CD4-positive, alpha-beta T cell (primary cell): ENCODE results near the gene MICAL3. TPM values are rescaled to one million over a fixed set of nuclear protein-coding genes. Genes with fewer than 3 reads are reported as not detected.

Experiments
- ATAC-seq: fragments of 200-7000 bp; cut with Tn5 transposase; one replicate; pipeline ENCODE4 v1.10.0; 2022; ENCODE audit warnings: mild to moderate bottlenecking; ENCODE audit not compliant: poor library complexity
- CTCF ChIA-PET: fragments of 350-600 bp; sonication (Branson Sonifier 250); formaldehyde crosslinking; loops from one replicate; lab custom pipeline; 2021; ENCODE audit warnings: antibody characterized with exemption, inconsistent platforms; lab: Charles Lee
- POLR2A ChIA-PET: fragments of 350-600 bp; sonication (Branson Sonifier 250); formaldehyde crosslinking; loops from one replicate; lab custom pipeline; 2021; ENCODE audit warnings: antibody characterized with exemption, inconsistent platforms; lab: Charles Lee
- DNase-seq, 14 experiments: peaks; one replicate each; pipeline ENCODE4 v3.0.0-alpha.2; 2013 to 2020; ENCODE audit warnings: mixed read lengths in 2 of 14
- H3K27ac ChIP-seq, 2 donors: one replicate each; pipeline versions ENCODE4 v1.5.1 to v1.7.0; 2013; ENCODE audit warnings: low read length in 2 of 2, low read depth in 1 of 2, mild to moderate bottlenecking in 1 of 2
- H3K27me3 ChIP-seq, 2 experiments: 1 replicate in 1 of 2; 2 replicates in 1 of 2; pipeline versions ENCODE4 v1.6.1 to v1.7.0; 2013; ENCODE audit warnings: low read length in 2 of 2, control low read depth in 1 of 2, mild to moderate bottlenecking in 1 of 2, moderate library complexity in 1 of 2; ENCODE audit not compliant: insufficient read depth in 2 of 2, control insufficient read depth in 1 of 2
- H3K36me3 ChIP-seq: one replicate; pipeline ENCODE4 v1.6.1; 2013; ENCODE audit warnings: low read length, control low read depth; ENCODE audit not compliant: insufficient read depth
- H3K4me1 ChIP-seq: one replicate; pipeline ENCODE4 v1.6.1; 2013; ENCODE audit warnings: low read length, control low read depth; ENCODE audit not compliant: insufficient read depth
- H3K4me3 ChIP-seq: one replicate; pipeline ENCODE4 v1.5.1; 2013; ENCODE audit warnings: mild to moderate bottlenecking, low read length, moderate library complexity
- H3K9me3 ChIP-seq, 2 experiments: 1 replicate in 1 of 2; 2 replicates in 1 of 2; pipeline versions ENCODE4 v1.6.1 to v1.7.0; 2013; ENCODE audit warnings: low read length in 2 of 2, mild to moderate bottlenecking in 2 of 2, control low read depth in 1 of 2, moderate library complexity in 1 of 2; ENCODE audit not compliant: control insufficient read depth in 1 of 2, insufficient read depth in 1 of 2
- H3K27ac Mint-ChIP-seq: one replicate; pipeline ENCODE4 v1.8.0; 2020; ENCODE audit warnings: mixed read lengths
- H3K27me3 Mint-ChIP-seq: one replicate; pipeline ENCODE4 v1.8.0; 2021; ENCODE audit warnings: mixed read lengths
- H3K36me3 Mint-ChIP-seq: one replicate; pipeline ENCODE4 v1.8.0; 2021; ENCODE audit warnings: low read depth, mixed read lengths
- H3K4me1 Mint-ChIP-seq: one replicate; pipeline ENCODE4 v1.8.0; 2021; ENCODE audit warnings: low read depth, mixed read lengths
- H3K4me3 Mint-ChIP-seq: one replicate; pipeline ENCODE4 v1.8.0; 2020; ENCODE audit warnings: mild to moderate bottlenecking, mixed read lengths
- H3K9me3 Mint-ChIP-seq: one replicate; pipeline ENCODE4 v1.8.0; 2020; ENCODE audit warnings: mixed read lengths
- CTCF ChIP-seq: fragments of 200-600 bp; IDR thresholded peaks from one replicate; pipeline ENCODE4 v1.8.0; 2022; ENCODE audit warnings: antibody characterized with exemption, mild to moderate bottlenecking
- intact Hi-C, 2 experiments: fragments of 100-400 bp; cut with DNase I in 1 of 2; cut with micrococcal nuclease in 1 of 2; formaldehyde crosslinking; loops; one replicate each; pipeline versions ENCODE4 v1.15.1 to v1.9.0; 2023 to 2025; cut with DNase I, micrococcal nuclease
- total RNA-seq, 174 experiments: library from RNA in 2 of 174; stranded (reverse) in 2 of 174; gene quantifications; one replicate each; pipeline ENCODE4 v1.2.3 and lab custom pipeline; 2021 to 2026

The MICAL3 gene
- total RNA-seq, 2 experiments from 2014 or later: 9.4 to 9.9 TPM

- no peaks in the 10 kb centered on the region for H3K4me1 ChIP-seq
- H3K36me3 Mint-ChIP-seq: no peaks in the 10 kb centered on the region
- TF ChIP-seq CTCF: no peak
- ChIA-PET CTCF (no interaction called here), POLR2A (no interaction called here)
- no peak overlapping the region for H3K4me3 Mint-ChIP-seq
- ATAC-seq (no peak), DNase-seq (no peak)
- no peak overlapping the region for H3K27ac Mint-ChIP-seq
- no peak overlapping the region for H3K27ac ChIP-seq
- no peaks in the 10 kb centered on the region for H3K4me1 Mint-ChIP-seq
- peaks cover 20 to 27% of the 10 kb centered on the region in 2 experiments for H3K27me3 ChIP-seq
- H3K9me3 Mint-ChIP-seq: no peaks in the 10 kb centered on the region
- H3K4me3 ChIP-seq: no peak overlapping the region
- H3K9me3 ChIP-seq: no peaks in the 10 kb centered on the region
- peaks cover 43% of the 10 kb centered on the region for H3K27me3 Mint-ChIP-seq
- H3K36me3 ChIP-seq: no peaks in the 10 kb centered on the region
- intact Hi-C loops: no loop called here
Observed at GRCh38 chr22:18067548-18068341, 43.4 kb upstream of the MICAL3 start.

- peaks cover 20 to 27% of the 10 kb centered on the region in 2 experiments for H3K27me3 ChIP-seq
- H3K36me3 Mint-ChIP-seq: no peaks in the 10 kb centered on the region
- H3K36me3 ChIP-seq: no peaks in the 10 kb centered on the region
- DNase-seq (no peak), ATAC-seq (no peak)
- H3K4me1 ChIP-seq: no peaks in the 10 kb centered on the region
- no peaks in the 10 kb centered on the region for H3K9me3 Mint-ChIP-seq
- no peak overlapping the region for H3K27ac Mint-ChIP-seq
- TF ChIP-seq CTCF: no peak
- H3K9me3 ChIP-seq: no peaks in the 10 kb centered on the region
- CTCF ChIA-PET: no interaction called here
- intact Hi-C loops: no loop called here
- POLR2A ChIA-PET: no interaction called here
- no peak overlapping the region for H3K27ac ChIP-seq
- H3K4me3 ChIP-seq: no peak overlapping the region
- no peak overlapping the region for H3K4me3 Mint-ChIP-seq
- peaks cover 49% of the 10 kb centered on the region for H3K27me3 Mint-ChIP-seq
- H3K4me1 Mint-ChIP-seq: no peaks in the 10 kb centered on the region
Observed at GRCh38 chr22:18067121-18067520, 42.8 kb upstream of the MICAL3 start.

- Histone ChIP-seq H3K36me3 (no peaks in the 10 kb centered on the region), H3K27me3 (peaks cover 20 to 27% of the 10 kb centered on the region in 2 experiments), H3K4me3 (no peak overlapping the region), H3K9me3 (no peaks in the 10 kb centered on the region), H3K4me1 (no peaks in the 10 kb centered on the region), H3K27ac (no peak overlapping the region)
- Mint-ChIP-seq H3K4me1 (no peaks in the 10 kb centered on the region), H3K36me3 (no peaks in the 10 kb centered on the region), H3K27me3 (peaks cover 50% of the 10 kb centered on the region), H3K27ac (no peak overlapping the region), H3K9me3 (no peaks in the 10 kb centered on the region), H3K4me3 (no peak overlapping the region)
- no peak for TF ChIP-seq CTCF
- POLR2A ChIA-PET: no interaction called here
- intact Hi-C loops: no loop called here
- no peak for DNase-seq
- ATAC-seq: no peak
- CTCF ChIA-PET: no interaction called here
Observed at GRCh38 chr22:18066181-18066859, 42.0 kb upstream of the MICAL3 start.
